Measurements from ENCODE around the gene ZNF862. TPM values are rescaled to one million over a fixed set of nuclear protein-coding genes. Genes with fewer than 3 reads are reported as not detected.
"Not testable (repeated sequence)": the region's sequence is repeated elsewhere in the genome, so short reads cannot be mapped to it uniquely, and the experiment has no call there.

The ZNF862 gene
- total RNA-seq, 2 experiments from 2014 or later, result 31.4 to 32.5 TPM

- CTCF ChIA-PET, POLR2A ChIA-PET, H3K4me1 Mint-ChIP-seq: not testable (repeated sequence)
Observed at GRCh38 chr7:149890715-149891114, 52.5 kb downstream of the ZNF862 start.

GRCh38 chr7:149894957-149895356 is 56.8 kb downstream of the ZNF862 start:
- H3K27me3 Mint-ChIP-seq; CTCF ChIA-PET; H3K4me3 Mint-ChIP-seq; H3K27ac Mint-ChIP-seq; H3K36me3 Mint-ChIP-seq (ENCODE audit: low read depth); H3K4me1 Mint-ChIP-seq; POLR2A ChIA-PET; H3K9me3 Mint-ChIP-seq; DNase-seq: not testable (repeated sequence)

More at GRCh38 chr7:149890715-149891114, 52.5 kb downstream of the ZNF862 start:
- not testable (repeated sequence) for H3K27ac Mint-ChIP-seq; H3K9me3 Mint-ChIP-seq; H3K36me3 Mint-ChIP-seq (ENCODE audit: low read depth); H3K4me3 Mint-ChIP-seq; DNase-seq; H3K27me3 Mint-ChIP-seq

GRCh38 chr7:149907776-149908376 is 69.7 kb downstream of the ZNF862 start:
- not testable (repeated sequence) for H3K4me3 Mint-ChIP-seq, H3K27me3 Mint-ChIP-seq

DNA sequence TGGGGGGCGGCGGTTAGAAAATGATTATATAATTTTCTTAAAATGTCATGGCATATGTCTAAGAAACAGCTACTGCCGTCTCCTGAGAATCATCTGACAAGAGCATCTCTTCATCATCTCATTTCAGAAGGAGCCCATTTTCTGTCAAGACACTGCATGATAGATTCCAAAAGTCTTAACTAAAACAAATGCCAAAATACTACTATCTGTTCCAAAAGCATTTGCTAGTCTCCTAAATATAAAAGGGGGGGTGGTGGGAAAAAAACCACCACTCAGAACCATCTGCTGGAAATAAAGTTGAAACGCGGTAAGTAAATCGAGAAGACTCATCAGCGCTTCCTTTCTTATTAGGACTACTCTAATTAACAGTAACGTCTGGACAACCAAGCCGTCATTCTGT is 72.0 kb downstream of the ZNF862 start:
- CTCF ChIA-PET; H3K4me3 Mint-ChIP-seq; H3K36me3 Mint-ChIP-seq (ENCODE audit: low read depth); H3K4me1 Mint-ChIP-seq; H3K27ac Mint-ChIP-seq; POLR2A ChIA-PET; H3K9me3 Mint-ChIP-seq; H3K27me3 Mint-ChIP-seq; DNase-seq: not testable (repeated sequence)

More at GRCh38 chr7:149907776-149908376, 69.7 kb downstream of the ZNF862 start:
- POLR2A ChIA-PET; H3K36me3 Mint-ChIP-seq (ENCODE audit: low read depth); CTCF ChIA-PET; DNase-seq; H3K4me1 Mint-ChIP-seq; H3K27ac Mint-ChIP-seq; H3K9me3 Mint-ChIP-seq: not testable (repeated sequence)

DNA sequence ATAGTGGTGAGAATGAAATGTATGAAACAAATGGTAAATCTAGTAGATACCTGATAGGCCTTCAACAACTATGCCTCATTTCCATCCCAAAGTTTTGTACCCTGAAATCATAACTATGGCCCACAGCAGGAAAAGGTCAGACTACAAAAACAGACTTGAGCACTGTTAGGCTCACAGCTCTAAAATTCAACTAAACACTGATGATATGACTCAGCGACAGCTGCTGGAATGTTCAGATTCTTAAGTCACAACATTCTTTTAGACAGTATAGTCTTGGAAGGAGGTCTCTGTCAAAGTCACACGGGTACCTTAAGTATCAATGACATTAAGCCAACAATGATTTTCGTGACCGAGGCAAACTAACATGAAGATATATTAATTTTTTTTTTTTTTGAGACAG is 74.0 kb downstream of the ZNF862 start:
- H3K36me3 Mint-ChIP-seq (ENCODE audit: low read depth); H3K27me3 Mint-ChIP-seq; H3K4me1 Mint-ChIP-seq; CTCF ChIA-PET; POLR2A ChIA-PET; H3K27ac Mint-ChIP-seq; H3K9me3 Mint-ChIP-seq; DNase-seq; H3K4me3 Mint-ChIP-seq: not testable (repeated sequence)

Other genes starting within 250 kb of the ZNF862 start
- gene ZNF467, start 64.8 kb upstream of the ZNF862 start, total RNA-seq, result under 1 TPM; 0.25 to 0.33 TPM
- gene ATP6V0E2, start 35.6 kb downstream of the ZNF862 start, total RNA-seq, result 10 to 100 TPM; 48.8 to 52.3 TPM